Fibroblast of skin of right quadriceps (primary cell): Measurements from ENCODE around the gene DUSP8.

Source experiments
- DNase-seq: peaks from one replicate; pipeline ENCODE4 v3.0.0-alpha.2; 2013

The DUSP8 gene

DNA sequence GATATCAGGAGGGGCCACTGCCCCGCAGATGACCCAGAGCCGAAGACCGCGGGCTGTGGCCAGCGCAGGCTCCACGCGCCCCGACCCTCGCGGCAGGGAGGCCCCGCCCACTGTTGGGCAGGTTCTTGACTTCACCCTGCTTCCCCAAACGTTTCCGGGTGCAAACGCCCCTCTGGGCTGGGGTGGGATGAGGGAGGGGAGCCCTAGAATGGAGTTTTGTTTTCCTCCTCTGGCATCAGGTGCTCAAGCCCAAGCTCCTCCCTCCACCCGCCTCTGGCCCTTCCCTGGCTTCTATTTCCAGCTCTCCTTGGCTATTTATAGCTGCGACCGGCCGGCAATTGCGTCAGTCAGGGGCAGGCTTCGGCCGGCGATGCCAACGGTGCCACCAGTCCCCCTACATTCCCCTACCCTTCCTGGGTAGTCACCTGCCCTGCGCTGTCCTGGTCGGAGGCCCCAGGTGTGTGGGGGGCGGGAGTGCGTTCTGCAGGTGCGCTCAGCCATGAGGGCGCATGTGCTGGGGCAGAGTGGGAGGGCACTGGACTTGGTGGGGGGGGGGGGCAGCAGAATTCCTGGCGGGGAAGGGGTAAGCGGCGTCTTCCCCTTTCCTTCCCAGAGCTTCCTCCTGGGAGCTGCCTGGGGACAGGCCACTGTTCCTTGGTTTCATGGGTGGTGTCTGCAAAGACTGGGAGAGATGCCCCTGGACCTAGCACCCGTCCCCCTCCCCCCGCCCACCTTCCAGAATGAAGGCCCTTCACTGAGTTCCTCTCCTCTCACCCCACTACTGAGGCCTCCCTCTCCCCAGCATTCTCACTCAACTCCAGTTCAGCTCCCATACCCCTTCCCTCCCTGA lies 23.6 kb downstream of the DUSP8 start:
- DNase-seq: peak; percentile 15

DNA sequence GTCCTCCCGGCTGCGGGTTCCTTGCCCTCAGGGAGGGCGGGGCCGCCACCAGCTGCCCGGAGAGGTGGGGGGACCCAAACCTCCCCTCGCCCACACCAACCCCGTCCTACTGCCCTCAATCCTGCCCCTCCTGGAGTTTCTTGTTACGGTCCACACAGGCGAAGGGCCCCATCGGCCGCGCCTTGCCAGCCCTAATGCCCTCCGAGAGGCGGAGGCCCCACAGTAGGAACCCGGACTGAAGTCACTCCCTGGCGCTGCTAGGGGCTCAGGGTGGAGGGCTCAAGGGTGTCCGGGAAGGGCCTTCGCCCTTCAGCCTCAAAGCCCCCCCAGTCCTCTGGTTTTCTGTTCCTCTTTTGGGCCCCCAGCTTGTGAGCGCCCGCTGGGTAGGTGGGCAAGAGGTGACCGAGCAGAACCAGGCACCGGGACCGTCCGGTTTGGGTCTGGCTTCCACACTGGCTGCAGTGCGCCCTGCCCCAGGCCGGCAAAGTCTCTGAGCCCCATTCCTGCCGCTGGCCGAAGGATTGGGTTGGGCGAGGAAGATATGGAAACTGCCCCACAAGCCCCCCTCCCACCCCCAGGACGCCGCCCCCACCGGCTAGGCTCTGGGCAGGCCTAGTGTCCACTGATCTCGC lies 24.5 kb downstream of the DUSP8 start:
- no peak for DNase-seq

DNA sequence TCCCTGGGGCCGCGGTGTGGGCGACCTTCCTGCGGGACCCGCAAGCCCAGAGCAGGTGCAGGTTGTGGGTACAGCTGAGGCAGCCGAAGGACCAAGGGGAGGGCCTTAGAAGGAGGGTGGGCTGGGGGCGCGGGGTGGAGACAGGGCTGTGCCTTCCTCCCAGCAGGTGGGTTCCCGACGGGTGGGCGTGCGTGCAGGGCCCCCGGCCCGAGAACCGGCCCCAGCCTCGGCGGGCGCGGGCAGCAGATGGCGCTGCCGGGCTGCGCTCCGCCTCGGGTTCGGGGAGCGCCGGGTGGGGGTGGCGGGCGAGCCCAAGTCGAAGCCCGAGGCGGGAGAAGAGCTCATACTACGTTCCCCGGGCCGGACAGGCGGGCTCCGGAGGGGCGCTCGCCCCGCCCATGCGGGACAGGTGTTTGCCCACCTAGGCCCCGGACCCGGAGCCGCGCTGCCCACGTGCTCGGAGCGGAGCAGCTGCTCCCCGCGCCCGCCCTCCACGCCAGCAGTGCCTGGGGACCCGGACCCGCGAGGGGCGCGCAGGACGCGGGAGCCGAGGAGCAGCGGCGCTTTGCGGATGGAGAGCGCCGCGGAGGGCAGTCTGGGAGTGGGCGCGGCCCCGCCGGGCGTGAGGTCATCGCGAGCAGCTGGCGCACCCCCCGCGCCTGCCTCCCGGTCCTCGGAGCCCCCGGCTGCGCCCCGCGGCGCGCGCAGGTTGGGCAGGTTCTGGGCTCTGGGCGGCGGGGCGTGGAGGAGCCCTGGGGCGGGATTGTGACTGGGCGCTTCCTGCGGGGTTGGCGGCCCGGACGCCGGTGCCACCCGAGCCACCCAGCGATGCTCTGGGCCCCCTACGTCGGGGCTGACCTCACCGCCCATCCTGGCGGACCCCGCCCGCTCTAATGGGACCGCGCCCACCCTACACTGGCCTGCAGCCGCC lies 25.3 kb downstream of the DUSP8 start:
- DNase-seq: peak; percentile 13

DNA sequence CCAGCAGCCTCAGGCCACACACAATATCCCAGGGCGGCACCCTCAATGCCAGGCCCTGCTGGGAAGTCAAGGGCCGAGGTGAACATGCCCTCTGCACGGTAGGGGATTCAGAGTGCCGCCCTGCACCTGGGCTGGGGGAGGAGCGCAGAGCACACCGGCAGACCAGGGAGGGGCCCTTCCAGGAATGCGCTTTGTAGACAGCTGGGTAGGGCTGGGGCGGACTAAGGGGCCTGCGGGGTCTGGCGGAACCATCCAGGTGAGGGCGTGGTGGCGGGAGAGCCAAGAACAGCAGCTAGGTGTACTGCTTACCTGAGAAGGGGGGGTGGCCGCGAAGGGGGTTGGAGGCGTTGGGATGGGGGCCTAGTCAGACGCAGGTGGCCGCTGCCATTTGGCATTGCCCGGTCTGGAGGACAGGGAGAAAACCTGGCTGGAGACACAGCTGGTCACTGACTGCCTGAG lies 26.0 kb downstream of the DUSP8 start:
- DNase-seq: no peak

DNA sequence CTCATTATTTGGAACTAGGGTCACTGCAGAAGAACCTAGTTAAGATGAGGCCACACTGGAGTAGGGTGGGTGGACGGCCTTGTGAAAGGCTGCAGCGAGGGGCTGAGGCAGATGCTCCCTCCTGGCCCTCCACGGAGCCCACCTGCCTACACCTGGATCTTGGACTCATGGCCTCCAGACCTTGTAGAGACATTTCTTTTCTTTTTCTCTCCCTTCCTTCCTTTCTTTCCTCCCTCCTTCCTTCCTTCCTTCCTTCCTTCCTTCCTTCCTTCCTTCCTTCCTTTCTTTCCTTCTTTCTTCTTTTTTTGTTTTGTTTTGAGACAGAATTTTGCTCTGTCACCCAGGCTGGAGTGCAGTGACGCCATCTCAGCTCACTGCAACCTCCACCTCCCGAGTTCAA lies 26.6 kb downstream of the DUSP8 start:
- DNase-seq: no peak

DNA sequence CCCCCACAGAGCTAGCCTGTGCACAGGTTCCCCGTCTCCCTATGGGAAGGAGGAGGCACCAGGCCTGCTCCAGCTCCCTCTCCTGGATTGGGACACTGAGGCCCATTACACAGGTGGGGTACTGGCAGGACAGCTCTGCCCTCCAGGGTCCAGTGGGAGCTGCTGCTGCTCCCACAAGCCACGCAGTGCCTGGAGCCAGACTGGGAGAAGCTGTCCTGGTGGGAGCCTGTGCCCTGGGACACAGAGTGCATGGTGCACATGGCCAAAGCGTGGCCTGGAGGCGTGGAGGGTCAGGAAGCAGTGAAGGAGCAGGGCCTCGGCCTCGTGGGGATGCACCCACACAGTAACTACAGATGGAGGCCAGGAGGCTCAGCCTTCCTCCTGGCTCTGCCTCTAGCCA lies 27.5 kb downstream of the DUSP8 start:
- no peak for DNase-seq

DNA sequence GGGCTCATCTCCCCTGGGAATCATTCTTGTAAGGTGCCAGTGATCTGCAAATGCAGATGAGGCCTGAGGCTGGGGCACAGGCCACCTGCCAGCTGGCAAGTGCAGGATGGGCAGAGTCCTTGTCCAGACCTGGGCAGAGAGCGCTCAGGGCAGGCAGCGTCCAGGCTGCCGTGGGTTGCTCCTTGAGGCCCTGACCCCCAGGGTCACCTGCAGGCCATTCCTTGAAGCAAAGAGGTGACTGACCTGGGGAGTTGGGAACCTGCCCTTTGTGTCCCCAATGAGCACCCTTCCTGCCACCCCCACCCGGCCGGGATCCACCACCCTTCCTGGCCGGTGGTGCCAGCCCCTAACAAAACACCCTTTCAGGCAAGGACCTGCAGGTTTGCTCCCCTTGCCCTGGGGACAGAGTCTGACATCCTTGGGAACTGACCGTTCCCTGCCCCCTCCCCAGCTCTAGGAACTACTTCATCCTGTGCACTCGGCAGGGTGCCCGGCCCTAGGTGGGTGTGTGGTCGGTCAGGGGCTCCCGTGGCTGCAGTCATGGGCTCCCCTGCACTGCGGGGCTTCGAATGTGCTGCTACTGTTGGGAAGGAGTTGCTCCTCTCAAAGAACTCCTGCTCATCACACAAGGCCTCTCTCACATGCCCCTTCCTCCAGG lies 28.3 kb downstream of the DUSP8 start:
- DNase-seq: no peak

DNA sequence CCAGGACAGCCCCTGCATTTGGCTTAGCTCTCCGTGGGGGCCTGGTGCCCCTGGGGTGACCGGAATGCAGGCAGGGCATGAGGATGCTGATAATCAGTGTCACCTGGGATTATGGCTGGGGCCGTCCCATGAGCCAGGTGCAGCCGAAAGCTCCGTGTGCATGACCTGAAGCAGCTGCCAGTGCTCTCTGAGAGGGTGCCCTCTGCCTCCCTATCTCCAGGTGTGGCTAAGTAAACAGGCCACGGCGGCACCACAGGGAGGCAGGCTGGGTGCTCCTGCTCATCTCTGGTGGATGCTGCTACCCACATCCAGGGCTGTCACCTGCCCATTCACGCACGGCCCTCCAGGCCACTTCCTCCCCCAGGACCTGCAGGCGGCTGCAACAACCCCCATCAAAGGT lies 29.8 kb downstream of the DUSP8 start:
- no peak for DNase-seq

DNA sequence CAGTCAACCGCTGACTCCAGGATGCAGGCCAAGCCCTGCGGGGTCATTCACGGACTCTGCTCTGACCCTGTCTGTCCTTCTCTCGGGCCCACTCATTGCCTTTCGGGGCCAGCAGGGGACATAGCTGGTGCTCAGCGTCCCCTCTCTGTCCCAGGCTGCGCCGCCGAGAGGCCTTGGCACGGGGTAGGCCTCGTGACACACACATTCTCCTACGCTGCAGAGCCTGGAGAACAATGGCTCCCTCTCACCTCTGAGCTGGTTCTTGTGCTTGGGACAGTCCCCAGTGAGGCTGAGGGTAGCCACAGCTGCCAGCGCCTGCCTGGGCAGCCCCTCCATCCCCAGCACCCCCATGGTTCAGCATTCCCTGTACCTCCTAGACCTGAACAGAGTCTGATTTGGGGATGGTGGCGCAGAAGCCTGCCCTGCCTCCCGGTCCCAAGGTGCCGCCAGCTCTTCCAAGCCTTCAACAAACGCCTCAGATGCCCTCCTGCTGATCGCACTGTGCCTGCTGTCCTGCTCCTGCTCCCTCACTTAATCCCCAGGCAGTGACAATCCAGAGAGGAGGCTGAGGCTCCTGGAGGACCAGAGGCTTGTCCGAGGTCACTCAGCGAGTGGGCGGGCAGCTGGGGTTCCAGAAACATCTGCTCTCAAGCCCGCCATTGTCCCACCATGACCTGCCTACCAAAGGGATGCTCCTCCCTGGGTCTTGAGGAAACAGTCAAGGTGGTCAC lies 30.4 kb downstream of the DUSP8 start:
- DNase-seq: no peak

DNA sequence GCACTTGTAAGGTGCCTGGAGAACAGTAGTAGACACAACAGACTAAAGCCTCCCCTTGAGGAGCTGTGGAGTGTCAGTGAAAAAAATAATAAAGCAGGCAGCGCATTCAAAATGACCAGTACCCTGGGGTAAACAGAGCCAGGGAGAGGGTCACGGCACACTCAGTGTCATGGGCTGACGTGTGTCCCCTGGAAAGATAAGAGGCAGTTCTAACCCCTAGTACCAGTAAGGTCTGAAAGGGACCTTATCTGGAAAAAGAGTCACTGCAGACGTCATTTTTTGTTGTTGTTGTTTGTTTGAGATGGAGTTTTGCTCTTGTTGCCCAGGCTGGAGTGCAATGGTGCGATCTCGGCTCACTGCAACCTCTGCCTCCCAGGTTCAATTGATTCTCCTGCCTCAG lies 32.0 kb downstream of the DUSP8 start:
- no peak for DNase-seq

DNA sequence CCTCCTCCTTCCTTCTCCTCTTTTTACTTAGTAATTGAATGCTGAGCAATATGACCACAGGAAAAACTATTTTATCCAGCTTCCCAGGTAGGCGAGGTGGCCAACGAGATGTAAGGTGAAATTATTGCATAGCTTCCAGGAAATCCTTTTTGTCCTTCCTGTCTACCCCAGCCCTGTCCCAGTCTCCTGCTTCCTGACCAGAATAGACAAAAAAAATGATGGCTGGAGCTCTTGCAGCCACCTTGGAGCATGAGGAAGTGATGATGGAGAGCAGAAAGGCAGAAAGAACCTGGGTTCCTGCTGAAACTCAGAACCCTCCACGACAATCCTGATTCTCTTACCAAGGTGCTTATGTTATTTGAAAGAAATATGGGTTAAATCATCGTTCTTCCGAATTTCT lies 33.9 kb downstream of the DUSP8 start:
- DNase-seq: no peak

DNA sequence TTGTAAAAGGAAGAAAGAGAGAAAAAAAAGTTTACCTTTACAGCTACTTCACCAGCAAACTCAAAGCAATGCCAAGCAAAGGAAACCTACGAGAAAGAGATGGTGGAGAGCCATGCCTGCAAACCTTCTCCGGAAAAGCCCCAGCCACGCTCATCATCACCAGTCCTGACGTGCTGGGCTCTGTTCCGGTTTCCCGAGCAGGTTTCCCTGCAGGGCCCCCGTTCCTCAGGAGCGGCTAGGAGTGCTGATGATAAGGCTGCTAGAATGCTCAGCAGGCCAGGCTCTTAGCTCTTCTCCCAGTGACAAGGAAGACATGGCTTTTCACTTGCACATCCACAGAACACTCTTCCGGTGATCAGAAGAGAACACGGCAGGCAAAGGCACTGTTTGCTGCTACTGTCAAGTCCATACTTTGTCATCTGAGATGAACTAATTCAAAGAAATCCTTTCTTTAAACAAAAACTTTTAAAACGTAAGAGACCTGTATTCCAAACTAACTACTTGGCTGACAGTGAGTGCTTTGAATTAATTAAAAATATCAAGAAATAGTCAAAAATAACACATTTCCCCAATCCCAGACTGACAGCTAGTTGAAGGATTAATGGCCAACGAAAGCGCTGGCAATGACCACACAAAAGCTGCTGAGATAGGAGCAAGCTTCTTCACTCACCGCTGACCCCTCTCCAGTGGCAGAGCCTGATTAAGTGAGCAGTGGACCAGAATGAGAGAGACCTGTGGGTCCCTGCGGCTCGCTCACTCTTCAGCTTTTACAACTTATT lies 35.8 kb downstream of the DUSP8 start:
- no peak for DNase-seq

DNA sequence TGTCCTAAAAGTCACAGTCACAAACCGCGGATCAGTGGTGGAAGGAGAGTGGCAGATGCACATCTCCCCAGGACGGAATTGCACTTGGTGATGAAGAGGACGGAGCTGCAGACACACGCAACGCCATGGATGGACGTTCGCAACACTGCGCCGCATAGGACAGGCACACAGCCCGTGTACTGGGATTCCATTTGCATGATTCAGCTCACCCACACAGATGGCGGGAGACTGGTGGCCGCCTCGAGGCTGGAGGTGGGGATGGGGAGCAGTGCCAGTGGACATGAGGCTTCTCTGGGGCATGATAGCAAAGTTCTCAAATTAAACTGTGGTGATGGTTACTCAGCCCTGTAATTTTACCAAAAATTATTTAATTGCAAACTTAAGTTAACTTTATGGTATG lies 37.4 kb downstream of the DUSP8 start:
- DNase-seq: no peak

DNA sequence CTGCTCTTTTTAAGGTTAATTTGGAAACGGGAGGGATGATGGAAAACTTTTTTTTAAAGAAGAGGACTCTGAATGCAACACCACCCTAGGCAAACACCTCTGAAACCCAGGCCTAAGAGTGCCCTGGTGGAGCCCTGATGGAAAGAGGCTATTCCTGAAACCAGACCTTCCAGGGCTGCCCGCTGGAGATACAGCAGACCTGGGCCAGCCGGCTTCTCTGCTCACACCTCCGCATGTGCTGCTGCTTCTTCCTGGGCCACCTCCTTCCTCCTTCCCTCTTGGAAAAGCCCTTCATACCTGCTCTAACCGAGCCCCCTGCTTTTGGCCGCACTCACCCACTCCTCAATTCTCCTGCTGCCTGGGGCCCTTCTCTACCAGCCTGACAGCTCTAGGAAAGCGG lies 37.9 kb downstream of the DUSP8 start:
- no peak for DNase-seq

DNA sequence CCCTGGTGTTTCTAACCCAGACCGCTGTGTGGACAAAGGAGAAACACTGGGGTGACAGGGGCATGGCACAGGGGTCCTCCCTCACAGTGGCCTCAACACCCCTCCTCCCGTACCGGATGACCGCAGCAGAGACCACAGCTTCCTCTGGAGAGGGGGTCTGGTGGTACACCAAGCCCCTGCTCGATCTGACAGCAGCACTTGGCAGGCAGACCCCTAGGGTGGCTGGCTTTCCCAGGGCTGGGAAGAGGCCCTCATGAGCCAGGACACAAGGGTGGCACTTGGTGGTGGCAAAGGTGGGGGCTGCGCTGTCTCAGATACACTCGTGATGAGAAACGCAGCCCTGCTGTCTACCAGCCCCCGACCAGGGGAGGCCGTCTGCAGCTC lies 38.7 kb downstream of the DUSP8 start:
- DNase-seq: no peak

DNA sequence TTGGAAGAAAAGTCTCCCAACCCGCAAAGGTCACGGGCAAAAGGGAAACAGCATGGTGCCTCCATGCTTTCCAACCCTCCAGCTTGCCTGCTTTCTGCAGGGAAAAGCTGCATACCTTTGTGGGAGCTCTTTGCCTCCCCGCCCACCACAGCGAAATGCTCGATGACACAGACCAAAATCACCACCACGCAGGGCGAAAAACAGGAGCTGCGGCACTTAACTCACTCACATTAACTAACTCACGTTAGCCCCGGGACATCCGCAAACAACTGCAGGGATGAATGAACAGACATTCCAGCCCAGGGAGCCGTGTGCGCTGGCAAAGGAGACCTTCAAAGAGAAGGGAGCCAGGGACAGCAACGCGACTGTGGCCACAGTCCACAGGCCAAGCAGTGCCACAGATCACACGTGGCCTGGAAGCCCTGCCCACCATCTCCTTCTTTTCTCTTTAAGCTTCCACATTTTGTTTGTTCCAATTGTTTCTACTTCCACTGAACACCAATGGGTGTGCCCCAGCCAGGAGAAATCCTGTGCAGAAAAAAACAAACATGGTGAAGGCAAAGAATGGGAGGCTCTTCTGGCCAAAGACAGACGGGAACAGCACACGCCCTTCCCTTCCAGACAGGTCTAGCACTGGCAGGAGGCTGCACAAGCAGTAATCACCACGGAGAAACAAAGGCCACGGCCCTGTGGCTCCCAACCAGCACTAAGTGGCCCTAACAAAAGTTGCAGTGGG lies 39.3 kb downstream of the DUSP8 start:
- no peak for DNase-seq

DNA sequence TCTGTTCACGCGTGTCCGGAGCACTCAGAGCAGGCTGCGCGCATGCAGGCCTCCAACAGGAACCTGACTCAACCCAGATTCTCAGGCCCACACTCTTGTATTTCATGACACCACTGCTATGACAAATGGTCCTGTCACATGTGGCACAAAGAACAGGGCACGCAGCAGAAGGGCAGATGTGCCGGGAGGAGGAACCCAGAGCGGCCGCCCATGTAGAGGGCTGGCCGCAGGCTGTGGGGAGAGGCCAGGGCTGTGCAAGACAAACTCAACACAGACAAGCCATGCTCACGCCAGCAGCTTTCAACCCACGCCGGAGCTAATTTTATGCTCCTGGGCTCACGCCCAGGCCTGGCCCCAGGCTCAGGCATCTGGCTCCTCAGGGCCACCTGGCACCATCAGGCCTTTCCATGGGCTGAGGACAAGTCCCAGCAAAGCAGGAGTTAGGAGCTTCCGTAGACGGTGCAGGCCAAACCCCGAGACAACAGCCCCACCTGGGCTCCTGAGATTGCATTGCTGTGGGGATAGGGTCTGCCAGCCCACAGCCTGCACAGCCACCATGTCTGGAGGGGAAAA lies 40.0 kb downstream of the DUSP8 start:
- no peak for DNase-seq

DNA sequence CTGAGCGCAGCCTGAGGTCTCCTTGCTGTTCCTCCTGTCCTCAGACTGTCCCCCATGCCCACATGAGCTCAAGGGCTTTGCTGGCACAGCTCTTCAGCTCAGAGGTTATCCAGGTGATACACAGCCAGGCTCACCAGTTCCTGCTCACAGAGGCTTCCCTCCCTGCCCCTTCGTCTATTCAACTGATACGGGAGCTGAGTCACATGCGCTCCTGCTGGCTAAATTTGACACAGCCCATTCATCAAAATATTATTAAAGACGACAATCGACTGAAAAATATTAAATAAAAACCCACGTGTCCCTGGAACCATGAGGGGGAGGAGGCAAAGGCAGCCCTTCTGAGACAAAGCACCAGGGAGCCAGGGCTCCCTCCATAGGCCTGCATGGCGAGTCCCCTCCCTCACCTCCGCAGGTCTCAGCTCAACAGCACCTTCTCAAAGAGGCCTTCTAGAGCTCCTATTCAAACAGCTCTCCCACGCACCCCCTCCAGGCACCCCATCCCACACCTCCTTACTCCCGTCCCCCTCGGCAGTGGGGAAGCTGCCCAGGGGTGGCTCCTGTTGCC lies 40.5 kb downstream of the DUSP8 start:
- DNase-seq: no peak

DNA sequence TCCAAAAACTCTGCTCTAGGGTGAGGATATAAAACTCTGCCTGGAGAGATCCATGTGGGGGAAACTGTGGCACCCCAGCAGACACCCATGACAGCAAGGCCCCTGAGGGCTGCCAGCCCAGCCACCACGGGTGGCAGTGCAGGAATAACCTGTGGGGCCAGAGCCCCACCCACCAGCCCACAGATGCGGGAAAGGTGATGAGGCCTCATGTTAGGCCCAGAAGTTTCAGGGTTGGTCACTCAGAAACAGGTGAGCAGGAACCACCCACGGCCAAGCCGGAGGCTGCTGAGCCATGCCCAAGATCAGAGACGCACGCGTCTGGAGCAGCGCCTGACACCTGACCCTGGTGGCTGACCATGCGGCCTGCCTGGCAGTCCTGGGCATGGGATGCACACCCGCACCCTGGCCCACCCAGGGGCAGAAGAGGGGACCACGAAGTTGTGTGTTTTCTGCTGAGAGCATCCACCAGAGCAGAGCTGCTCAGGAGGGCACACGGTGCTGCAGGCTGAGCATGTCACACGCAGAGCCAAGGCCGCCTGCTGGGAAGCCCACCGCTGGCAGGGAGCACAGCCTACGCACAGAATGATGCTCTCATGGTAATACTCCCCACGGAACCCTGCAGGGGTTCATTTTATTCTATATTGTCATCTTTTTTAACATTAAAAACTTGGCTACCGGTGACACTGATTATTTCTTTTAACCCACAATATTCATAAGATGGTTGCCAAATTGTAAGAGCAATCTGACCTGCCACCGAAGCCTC lies 41.2 kb downstream of the DUSP8 start:
- DNase-seq: no peak
